ENCODE results near the gene KAZALD1.

The KAZALD1 gene

GRCh38 chr10:101066146-101066895 is 4.5 kb downstream of the KAZALD1 start:
- TF ChIP-seq CTCF (IDR thresholded peaks at IDR 0.05; ENCODE audit: low read depth, low read length, missing control alignments): peak; percentile 71
- Histone ChIP-seq H3K4me3 (ENCODE audit: low read depth, low read length) (peak overlapping the region; percentile 48), H3K27ac (no peak overlapping the region), H3K27me3 (replicated peaks) (no peaks in the 10 kb centered on the region), H3K36me3 (replicated peaks) (no peaks in the 10 kb centered on the region)
- no peak for DNase-seq
- in situ Hi-C loops (cut with HindIII; ENCODE audit: low pct_ligation_motif_present, low sequenced_read_pairs): no loop called here

- in situ Hi-C loops (cut with HindIII; ENCODE audit: low pct_ligation_motif_present, low sequenced_read_pairs): no loop called here
- no peak for TF ChIP-seq CTCF (IDR thresholded peaks at IDR 0.05; ENCODE audit: low read depth, low read length, missing control alignments)
- peak overlapping the region; percentile 60 for H3K4me3 ChIP-seq (ENCODE audit: low read depth, low read length)
- no peak overlapping the region for H3K27ac ChIP-seq
- DNase-seq: no peak
- H3K27me3 ChIP-seq (replicated peaks): no peaks in the 10 kb centered on the region
- H3K36me3 ChIP-seq (replicated peaks): no peaks in the 10 kb centered on the region
Observed at GRCh38 chr10:101066896-101067355, 5.1 kb downstream of the KAZALD1 start.

- peak; percentile 88 for TF ChIP-seq CTCF (IDR thresholded peaks at IDR 0.05; ENCODE audit: low read depth, low read length, missing control alignments)
- in situ Hi-C loops (cut with HindIII; ENCODE audit: low pct_ligation_motif_present, low sequenced_read_pairs): no loop called here
- Histone ChIP-seq H3K36me3 (replicated peaks) (no peaks in the 10 kb centered on the region), H3K27me3 (replicated peaks) (peaks cover under 1% of the 10 kb centered on the region), H3K27ac (no peak overlapping the region), H3K4me3 (ENCODE audit: low read depth, low read length) (peak overlapping the region; percentile 60)
- DNase-seq: peak; percentile 78
Observed at GRCh38 chr10:101067356-101068083, 5.7 kb downstream of the KAZALD1 start.

- in situ Hi-C loops (cut with HindIII; ENCODE audit: low pct_ligation_motif_present, low sequenced_read_pairs): no loop called here
- no peak for DNase-seq
- peaks cover 20% of the 10 kb centered on the region for H3K27me3 ChIP-seq (replicated peaks)
- H3K4me3 ChIP-seq (ENCODE audit: low read depth, low read length): no peak overlapping the region
- no peak overlapping the region for H3K27ac ChIP-seq
- no peaks in the 10 kb centered on the region for H3K36me3 ChIP-seq (replicated peaks)
- no peak for TF ChIP-seq CTCF (IDR thresholded peaks at IDR 0.05; ENCODE audit: low read depth, low read length, missing control alignments)
Observed at GRCh38 chr10:101069441-101069840, 7.7 kb downstream of the KAZALD1 start.

GRCh38 chr10:101070098-101070497 is 8.3 kb downstream of the KAZALD1 start:
- Histone ChIP-seq H3K27ac (no peak overlapping the region), H3K36me3 (replicated peaks) (no peaks in the 10 kb centered on the region), H3K4me3 (ENCODE audit: low read depth, low read length) (no peak overlapping the region), H3K27me3 (replicated peaks) (peaks cover 23% of the 10 kb centered on the region)
- in situ Hi-C loops (cut with HindIII; ENCODE audit: low pct_ligation_motif_present, low sequenced_read_pairs): no loop called here
- TF ChIP-seq CTCF (IDR thresholded peaks at IDR 0.05; ENCODE audit: low read depth, low read length, missing control alignments): no peak
- DNase-seq: no peak

Measured in brain microvascular endothelial cell (primary cell).